A549 (cell line): ENCODE results near the gene PPP4R3B. TPM values are rescaled to one million over a fixed set of nuclear protein-coding genes. Genes with fewer than 3 reads are reported as not detected.

Experiments used
- ATAC-seq, 2 experiments: fragments of 200-7000 bp in 1 of 2; fragments of >200 bp in 1 of 2; cut with Nextera tagmentation in 1 of 2; cut with Tn5 transposase in 1 of 2; 3 replicates each; pipeline versions ENCODE4 v1.8.0 to v1.9.1; 2018 to 2020; ENCODE audit warnings: mild to moderate bottlenecking in 1 of 2, moderate library complexity in 1 of 2
- CTCF ChIA-PET: fragments of 300-600 bp; sonication (Branson Sonifier 250); formaldehyde crosslinking; extraction: SDS; loops from one replicate; lab custom pipeline; 2021; ENCODE audit warnings: antibody characterized with exemption, inconsistent platforms; lab: Yijun Ruan, JAX
- POLR2A ChIA-PET: fragments of 350-600 bp; formaldehyde crosslinking; extraction: SDS; loops from one replicate; lab custom pipeline; 2021; ENCODE audit warnings: antibody characterized with exemption, inconsistent platforms; lab: Yijun Ruan, JAX
- DNase-seq, 2 experiments: peaks; one replicate each; pipeline versions ENCODE4 v3.0.0 to v3.0.0-alpha.2; 2011 to 2016; ENCODE audit warnings: low read depth in 1 of 2, low spot score in 1 of 2
- FAIRE-seq: peaks from 2 replicates; lab custom pipeline; 2011; peaks lifted over from hg19 to GRCh38; lab: Jason Lieb, UNC
- H3K27ac ChIP-seq, 2 experiments: fragments of >200 bp; sonication (Bioruptor Twin); formaldehyde crosslinking; 3 replicates each; pipeline ENCODE4 v1.5.1; 2016 to 2017
- H3K4me1 ChIP-seq: fragments of >200 bp; sonication (Bioruptor Twin); formaldehyde crosslinking; 3 replicates; pipeline ENCODE4 v1.6.1; 2016
- H3K4me2 ChIP-seq: fragments of >200 bp; sonication (Bioruptor Twin); formaldehyde crosslinking; 3 replicates; pipeline ENCODE4 v1.6.1; 2016
- H3K4me3 ChIP-seq: fragments of >200 bp; sonication (Bioruptor Twin); formaldehyde crosslinking; 3 replicates; pipeline ENCODE4 v1.5.1; 2016
- H3K9me3 ChIP-seq: fragments of >200 bp; sonication (Bioruptor Twin); formaldehyde crosslinking; 3 replicates; pipeline ENCODE4 v1.6.1; 2016
- ATOH8 ChIP-seq: fragments of 250-450 bp; sonication (Bioruptor Pico); IDR thresholded peaks from 2 replicates; pipeline ENCODE4 v1.5.0; 2020; ENCODE audit warnings: low read depth, mild to moderate bottlenecking, moderate library complexity
- BCL3 ChIP-seq: fragments of >200 bp; sonication (Bioruptor Twin); formaldehyde crosslinking; IDR thresholded peaks from 3 replicates; pipeline ENCODE4 v1.6.1; 2016
- BHLHE40 ChIP-seq: IDR thresholded peaks from 2 replicates; pipeline ENCODE4 v1.6.1; 2012; ENCODE audit warnings: low read depth, low read length, inconsistent platforms
- CBX2 ChIP-seq: fragments of 200-600 bp; sonication (generic); IDR thresholded peaks from 2 replicates; pipeline ENCODE4 v1.6.1; 2016; ENCODE audit warnings: low read depth, mild to moderate bottlenecking, borderline replicate concordance
- CTCF ChIP-seq: fragments of >200 bp; sonication (Bioruptor Twin); formaldehyde crosslinking; IDR thresholded peaks from 3 replicates; pipeline ENCODE4 v1.5.1; 2016
- EP300 ChIP-seq, 2 experiments: fragments of >200 bp; sonication (Bioruptor Twin); formaldehyde crosslinking; IDR thresholded peaks; 2 replicates in 1 of 2; 3 replicates in 1 of 2; pipeline ENCODE4 v1.6.1; 2016 to 2017
- HDAC2 ChIP-seq: fragments of 200-600 bp; sonication (generic); IDR thresholded peaks from 2 replicates; pipeline ENCODE4 v1.6.1; 2016
- HES2 ChIP-seq: fragments of >200 bp; sonication (Bioruptor Twin); formaldehyde crosslinking; IDR thresholded peaks from 2 replicates; pipeline ENCODE4 v1.6.1; 2016
- HEYL ChIP-seq: fragments of 250-450 bp; sonication (Bioruptor Pico); IDR thresholded peaks from 2 replicates; pipeline ENCODE4 v1.8.0; 2021; ENCODE audit warnings: mild to moderate bottlenecking, moderate library complexity
- JUN ChIP-seq, 2 experiments: fragments of >200 bp; sonication (Bioruptor Twin); formaldehyde crosslinking; IDR thresholded peaks; 2 replicates in 1 of 2; 3 replicates in 1 of 2; pipeline ENCODE4 v1.6.1; 2016 to 2017
- MAFK ChIP-seq: fragments of 450-650 bp; IDR thresholded peaks from 2 replicates; pipeline ENCODE4 v1.6.1; 2014; ENCODE audit not compliant: partially characterized antibody
- MAX ChIP-seq: IDR thresholded peaks from 2 replicates; pipeline ENCODE4 v1.6.1; 2012
- MYC ChIP-seq: IDR thresholded peaks from 2 replicates; pipeline ENCODE4 v1.6.1; 2012; ENCODE audit warnings: mild to moderate bottlenecking, inconsistent platforms, low read length, improper control_type of control experiment, borderline replicate concordance
- NPAS2 ChIP-seq: fragments of 250-450 bp; sonication (Bioruptor Pico); IDR thresholded peaks from 2 replicates; pipeline ENCODE4 v1.8.0; 2022; ENCODE audit warnings: mild to moderate bottlenecking, moderate library complexity, borderline replicate concordance
- NR3C1 ChIP-seq: fragments of >200 bp; sonication (Bioruptor Twin); formaldehyde crosslinking; IDR thresholded peaks from 3 replicates; pipeline ENCODE4 v1.6.1; 2017
- POLR2AphosphoS2 ChIP-seq: conservative IDR thresholded peaks from 2 replicates; pipeline ENCODE4 v1.6.1; 2012; ENCODE audit warnings: low read length, improper control_type of control experiment, inconsistent platforms
- RCOR1 ChIP-seq: fragments of 150-350 bp; IDR thresholded peaks from 2 replicates; pipeline ENCODE4 v1.6.1; 2014; ENCODE audit warnings: antibody characterized with exemption, low read length, low read depth
- RFX5 ChIP-seq: fragments of 450-650 bp; IDR thresholded peaks from 2 replicates; pipeline ENCODE4 v1.7.1; 2014; ENCODE audit warnings: antibody characterized with exemption, mild to moderate bottlenecking, moderate library complexity
- TFCP2L1 ChIP-seq: fragments of 250-450 bp; sonication (Bioruptor Pico); IDR thresholded peaks from 2 replicates; pipeline ENCODE4 v1.5.0; 2021; ENCODE audit warnings: mild to moderate bottlenecking
- USF2 ChIP-seq: fragments of 450-650 bp; IDR thresholded peaks from 2 replicates; pipeline ENCODE4 v1.6.1; 2014; ENCODE audit warnings: antibody characterized with exemption
- ZFP36 ChIP-seq: fragments of 450-650 bp; IDR thresholded peaks from 2 replicates; pipeline ENCODE4 v1.6.1; 2014; ENCODE audit warnings: borderline replicate concordance; ENCODE audit not compliant: partially characterized antibody
- WGBS: methylation state at CpG from one replicate; pipeline ENCODE4 v1.1.6; 2017; ENCODE audit errors: missing lambda C conversion rate; 5-methylcytosine and 5-hydroxymethylcytosine counted together
- polyA plus RNA-seq, 4 experiments: library from polyadenylated mRNA; depleted of rRNA in 3 of 4; stranded (reverse); fragments of >200 nt; fragmentation: RNase III in 1 of 4; extraction: RNeasy Plus Mini Kit Qiagen cat#74134 plus additional on column Dnase treatment in 1 of 4; gene quantifications; 2 replicates in 3 of 4; 3 replicates in 1 of 4; pipeline ENCODE4 v1.2.3, GENCODE V29; 2011 to 2017

PPP4R3B gene
- polyA plus RNA-seq, 2 of the 4 experiments (the other 2 are of a cell fraction), result 34.6 to 70.9 TPM

- FAIRE-seq, result no peak
- no peak for TF ChIP-seq POLR2AphosphoS2
- TF ChIP-seq RCOR1, result no peak
- TF ChIP-seq HDAC2, result no peak
- TF ChIP-seq NR3C1, result no peak
- no peak for TF ChIP-seq BHLHE40
- TF ChIP-seq JUN (IDR thresholded peaks at IDR 0.05), result no peak
- TF ChIP-seq BCL3, result no peak
- no peak for TF ChIP-seq CBX2
- no peak for TF ChIP-seq HES2
- TF ChIP-seq MAX, result no peak
- no peak for TF ChIP-seq NPAS2
- no peak for TF ChIP-seq ATOH8 (CRISPR knock-in tag)
- TF ChIP-seq, all 56 proteins: peak for 0
Measured at GRCh38 chr2:55607717-55608116, 9.7 kb downstream of the PPP4R3B start.

GRCh38 chr2:55604027-55604565, 13.3 kb downstream of the PPP4R3B start:
- Histone ChIP-seq H3K4me2 (peak overlapping the region; percentile 18; the same call in 1 of the 3 replicates), H3K27ac (no peak overlapping the region), H3K4me1 (peaks cover 12% of the 10 kb centered on the region; the same call in 2 of the 3 replicates), H3K4me3 (no peak overlapping the region), H3K9me3 (no peaks in the 10 kb centered on the region)
- ATAC-seq (no peak), FAIRE-seq (no peak), DNase-seq (no peak)
- ChIA-PET CTCF (interaction anchor here (1.2 kb wide), 1 partner anchor 11 kb away, joined by 5 read pairs; no protein-coding TSS in a partner anchor), POLR2A (interaction anchor here (1.1 kb wide), 1 partner anchor 13 kb away, joined by 4 read pairs; no protein-coding TSS in a partner anchor)
- no peak for TF ChIP-seq CBX2
- no peak for TF ChIP-seq EP300 (IDR thresholded peaks at IDR 0.05)
- TF ChIP-seq RFX5, result no peak
- no peak for TF ChIP-seq MAFK
- TF ChIP-seq BHLHE40, result no peak
- TF ChIP-seq RCOR1, result no peak
- no peak for TF ChIP-seq BCL3
- no peak for TF ChIP-seq MYC
- no peak for TF ChIP-seq USF2
- TF ChIP-seq CTCF, result no peak
- TF ChIP-seq ZFP36, result no peak
- no peak for TF ChIP-seq POLR2AphosphoS2
- TF ChIP-seq TFCP2L1 (CRISPR knock-in tag), result no peak
- no peak for TF ChIP-seq HEYL
- 100% methylated on average over 1 of the region's 1 CpG for WGBS

More at GRCh38 chr2:55607717-55608116, 9.7 kb downstream of the PPP4R3B start:
- no peak overlapping the region for H3K4me3 ChIP-seq
- peaks cover 28% of the 10 kb centered on the region for H3K4me1 ChIP-seq
- 97% methylated on average over 3 of the region's 3 CpGs for WGBS
- DNase-seq (no peak), ATAC-seq (no peak)
- H3K27ac ChIP-seq, result no peak overlapping the region
- CTCF ChIA-PET, result no interaction called here
- no peak overlapping the region for H3K4me2 ChIP-seq
- no peaks in the 10 kb centered on the region for H3K9me3 ChIP-seq
- POLR2A ChIA-PET, result no interaction called here
